NCI-H1092 (cell line): ENCODE measurements around the gene ID1.

ENCODE experiments used
- DNase-seq: peaks from one replicate; lab custom pipeline; 2025; lab: John Stamatoyannopoulos, UW

The ID1 gene, protein sequence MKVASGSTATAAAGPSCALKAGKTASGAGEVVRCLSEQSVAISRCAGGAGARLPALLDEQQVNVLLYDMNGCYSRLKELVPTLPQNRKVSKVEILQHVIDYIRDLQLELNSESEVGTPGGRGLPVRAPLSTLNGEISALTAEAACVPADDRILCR

DNA sequence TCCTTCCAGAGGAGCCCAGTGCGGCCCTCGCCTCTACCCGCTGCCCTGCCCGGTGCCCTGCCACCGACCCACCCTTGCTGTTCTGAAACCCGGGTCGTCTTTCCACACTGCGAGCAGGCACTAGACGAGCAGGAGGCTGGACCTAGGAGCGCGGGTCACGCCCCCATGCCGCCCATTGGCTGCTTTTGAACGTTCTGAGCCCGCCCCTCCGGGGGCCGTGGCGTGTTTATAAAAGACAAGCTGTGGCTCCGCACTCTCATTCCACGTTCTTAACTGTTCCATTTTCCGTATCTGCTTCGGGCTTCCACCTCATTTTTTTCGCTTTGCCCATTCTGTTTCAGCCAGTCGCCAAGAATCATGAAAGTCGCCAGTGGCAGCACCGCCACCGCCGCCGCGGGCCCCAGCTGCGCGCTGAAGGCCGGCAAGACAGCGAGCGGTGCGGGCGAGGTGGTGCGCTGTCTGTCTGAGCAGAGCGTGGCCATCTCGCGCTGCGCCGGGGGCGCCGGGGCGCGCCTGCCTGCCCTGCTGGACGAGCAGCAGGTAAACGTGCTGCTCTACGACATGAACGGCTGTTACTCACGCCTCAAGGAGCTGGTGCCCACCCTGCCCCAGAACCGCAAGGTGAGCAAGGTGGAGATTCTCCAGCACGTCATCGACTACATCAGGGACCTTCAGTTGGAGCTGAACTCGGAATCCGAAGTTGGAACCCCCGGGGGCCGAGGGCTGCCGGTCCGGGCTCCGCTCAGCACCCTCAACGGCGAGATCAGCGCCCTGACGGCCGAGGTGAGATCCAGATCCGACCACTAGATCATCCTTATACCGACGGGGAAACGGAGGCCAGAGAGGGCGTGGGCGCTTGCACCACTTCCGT, at the start of gene ID1:
Gene ID1, plus strand, starts transcription at position 259 of the 871 bp plus-strand sequence. Its CDS starts 99 bp downstream, at position 358.
- DNase-seq: peak; percentile 97

DNA sequence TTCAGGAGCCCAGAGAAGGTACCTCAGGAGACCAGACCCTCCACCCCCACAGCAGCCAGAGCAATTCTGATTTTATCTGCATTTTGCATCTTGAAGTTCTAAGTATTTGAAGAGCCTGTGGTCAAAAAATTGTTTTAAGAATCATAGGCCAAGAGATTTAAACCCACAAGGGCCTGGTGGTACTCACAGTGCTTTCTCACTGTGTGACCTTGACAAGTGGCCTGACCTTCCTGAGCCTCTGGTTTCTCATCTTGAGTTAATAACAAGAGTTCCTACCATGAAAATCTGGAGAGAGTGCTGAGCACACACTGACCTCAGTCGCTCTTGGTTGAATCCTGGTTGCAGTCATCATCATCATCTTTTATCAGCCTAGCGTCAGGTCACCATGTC, 45.4 kb upstream of the ID1 start:
- no peak for DNase-seq

GRCh38 chr20:31560094-31560745, 44.9 kb upstream of the ID1 start:
- no peak for DNase-seq

GRCh38 chr20:31560746-31561598, 44.1 kb upstream of the ID1 start:
- no peak for DNase-seq

DNA sequence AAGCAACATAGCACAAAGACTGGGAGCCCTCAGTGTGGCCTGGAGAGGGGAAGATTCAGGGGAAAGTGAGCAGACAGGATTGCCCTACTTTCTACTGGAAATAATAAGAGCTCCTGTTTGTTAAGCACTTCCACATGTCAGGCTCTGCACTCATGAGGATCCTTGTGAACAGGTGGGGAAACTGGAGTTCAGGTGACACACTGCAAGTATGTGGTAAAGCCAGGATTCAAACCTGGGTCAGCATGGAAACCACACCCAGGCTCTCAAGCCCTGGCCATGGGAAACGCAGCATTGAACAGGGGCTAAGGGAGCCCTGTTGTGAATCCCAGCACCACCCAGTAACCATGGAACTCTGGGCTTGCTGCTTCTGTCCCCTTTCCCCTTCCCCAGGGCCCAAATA, 42.8 kb upstream of the ID1 start:
- no peak for DNase-seq

DNA sequence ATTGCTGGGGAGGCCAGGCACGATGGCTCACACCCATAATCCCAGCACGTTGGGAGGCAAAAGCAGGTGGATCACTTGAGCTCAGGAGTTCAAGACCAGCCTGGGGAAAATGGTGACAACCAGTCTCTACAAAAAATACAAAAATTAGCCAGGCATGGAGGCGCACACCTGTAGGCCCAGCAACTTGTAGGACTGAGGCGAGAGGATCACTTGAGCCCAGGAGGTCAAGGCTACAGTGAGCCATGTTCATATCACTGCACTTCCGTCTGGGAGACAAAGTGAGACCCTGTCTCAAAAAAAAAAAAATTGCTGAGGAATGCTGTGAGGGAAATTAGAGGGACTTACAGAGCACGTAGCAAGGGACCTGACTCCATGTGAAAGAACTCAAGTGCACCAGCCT, 40.8 kb upstream of the ID1 start:
- no peak for DNase-seq

DNA sequence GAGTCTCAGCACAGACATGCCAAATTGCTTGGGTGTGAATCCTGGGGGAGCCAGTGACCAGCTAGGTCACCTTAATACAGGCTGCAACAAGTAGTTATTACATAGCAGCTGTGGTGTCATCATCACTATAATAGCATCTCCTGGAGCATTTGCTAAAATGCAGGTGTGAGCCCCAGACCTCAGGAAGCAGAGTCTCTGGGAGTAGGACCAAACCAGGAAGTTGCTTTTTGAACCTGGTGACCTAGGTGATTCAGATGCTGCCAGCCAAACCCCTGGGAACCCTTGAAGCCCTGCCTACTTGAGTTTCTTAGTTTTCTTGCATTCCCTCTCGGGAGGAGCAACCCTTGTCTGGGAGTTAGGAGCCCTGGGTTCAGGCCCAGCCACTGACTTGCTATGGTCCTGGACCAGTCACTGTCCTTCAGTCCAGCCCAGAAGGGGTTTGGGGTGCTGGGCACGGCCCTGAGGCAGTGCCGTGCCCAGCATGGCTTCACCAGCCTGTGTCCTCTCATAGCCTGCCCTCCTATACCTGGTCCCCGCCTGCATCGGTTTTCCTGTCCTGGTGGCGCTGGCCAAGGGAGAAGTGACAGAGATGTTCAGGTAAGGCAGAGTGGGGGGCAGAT, 39.3 kb upstream of the ID1 start:
- no peak for DNase-seq

DNA sequence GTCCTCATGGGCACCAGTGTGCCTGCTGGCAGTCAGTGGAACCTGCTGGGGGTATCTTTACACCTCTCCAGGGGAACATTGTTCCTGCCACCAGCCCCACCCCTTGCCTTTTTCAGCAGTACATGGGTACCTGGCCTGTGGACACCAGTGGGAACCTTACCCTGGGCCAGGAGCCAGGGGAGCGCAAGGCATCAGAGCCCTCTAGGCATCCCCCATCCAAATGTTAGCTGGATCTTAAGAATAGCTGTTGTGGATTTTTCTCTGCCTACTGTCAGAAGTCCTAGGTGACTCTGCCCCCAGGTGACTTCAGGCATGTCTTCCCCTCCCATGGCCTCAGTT, 38.8 kb upstream of the ID1 start:
- DNase-seq: no peak

DNA sequence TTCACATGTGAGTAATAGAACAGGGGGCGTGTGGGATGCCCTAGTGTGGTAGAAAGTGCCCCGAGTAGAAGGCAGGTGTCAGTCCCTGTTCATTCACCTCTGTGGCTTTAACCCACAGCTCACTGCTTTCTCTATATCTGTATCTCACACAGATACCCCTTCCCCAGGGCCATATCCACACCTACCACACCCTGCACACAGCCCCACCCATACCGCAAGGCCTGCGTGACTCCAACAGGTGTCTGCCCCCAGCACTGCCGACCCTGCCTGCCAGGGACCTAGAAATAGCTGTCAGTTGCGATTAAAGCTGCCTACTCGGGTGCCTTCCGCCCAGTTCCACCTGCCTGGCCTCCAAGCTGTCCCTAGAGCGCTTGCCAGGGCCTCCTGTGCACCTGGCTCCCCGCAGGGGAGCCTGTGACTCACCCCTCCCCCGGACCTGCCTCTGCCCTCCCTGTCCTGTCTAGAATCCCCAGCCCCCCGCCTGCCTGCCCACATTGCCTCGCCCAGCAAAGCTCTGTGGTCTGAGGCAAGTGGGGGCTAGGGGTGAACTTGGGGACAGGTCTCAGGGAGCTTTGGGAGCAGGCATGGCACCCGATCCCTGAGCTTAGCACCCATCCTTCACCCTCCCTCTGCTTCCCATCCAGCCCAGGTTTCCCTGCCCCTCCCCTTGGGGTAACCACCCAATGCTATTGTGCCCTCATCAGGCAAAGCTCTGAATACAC, 38.3 kb upstream of the ID1 start:
- DNase-seq: no peak

DNA sequence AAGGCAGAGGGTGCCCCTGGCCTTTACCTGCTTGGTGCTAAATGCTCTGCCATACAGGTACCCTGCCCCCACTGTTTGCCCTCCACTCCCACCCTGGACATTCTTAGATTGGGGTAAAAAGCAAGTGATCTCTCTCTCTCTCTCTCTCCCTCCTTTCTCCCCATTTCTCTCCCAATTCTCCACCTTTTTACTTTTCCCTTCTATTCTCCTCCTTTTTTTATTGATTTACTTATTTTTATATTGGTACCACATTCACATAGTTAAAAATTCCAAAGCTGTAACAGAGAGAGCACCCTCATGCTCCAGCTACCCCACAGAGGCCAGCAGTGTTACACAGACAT, 37.7 kb upstream of the ID1 start:
- no peak for DNase-seq

DNA sequence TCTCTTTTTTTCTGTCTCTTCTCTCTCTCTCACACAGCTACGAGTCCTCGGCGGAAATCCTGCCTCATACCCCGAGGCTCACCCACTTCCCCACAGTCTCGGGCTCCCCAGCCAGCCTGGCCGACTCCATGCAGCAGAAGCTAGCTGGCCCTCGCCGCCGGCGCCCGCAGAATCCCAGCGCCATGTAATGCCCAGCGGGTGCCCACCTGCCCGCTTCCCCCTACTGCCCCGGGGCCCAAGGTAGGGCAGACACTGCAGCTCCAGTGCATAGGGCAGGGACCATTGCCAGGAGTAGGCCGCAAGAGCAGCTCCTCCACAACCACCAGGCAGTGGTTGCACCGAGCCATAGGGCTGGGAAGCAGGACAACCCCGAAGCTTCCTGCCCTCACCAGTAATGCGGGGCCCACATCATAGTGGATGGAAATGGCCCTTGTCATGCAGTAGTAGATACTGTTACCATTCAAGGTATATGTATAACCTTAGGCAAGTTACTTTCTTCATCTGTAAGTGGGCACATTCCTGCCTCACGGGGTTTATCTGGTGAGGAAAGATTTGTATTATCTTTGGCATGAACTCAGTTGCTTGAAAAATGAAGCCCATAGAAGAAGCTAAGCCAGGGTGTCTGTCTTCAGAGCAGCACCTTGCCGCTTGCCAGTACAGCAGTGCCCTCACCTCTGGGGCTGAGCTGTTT, 36.9 kb upstream of the ID1 start:
- no peak for DNase-seq

- DNase-seq: no peak
Measured at GRCh38 chr20:31568773-31569162, 36.3 kb upstream of the ID1 start.

DNA sequence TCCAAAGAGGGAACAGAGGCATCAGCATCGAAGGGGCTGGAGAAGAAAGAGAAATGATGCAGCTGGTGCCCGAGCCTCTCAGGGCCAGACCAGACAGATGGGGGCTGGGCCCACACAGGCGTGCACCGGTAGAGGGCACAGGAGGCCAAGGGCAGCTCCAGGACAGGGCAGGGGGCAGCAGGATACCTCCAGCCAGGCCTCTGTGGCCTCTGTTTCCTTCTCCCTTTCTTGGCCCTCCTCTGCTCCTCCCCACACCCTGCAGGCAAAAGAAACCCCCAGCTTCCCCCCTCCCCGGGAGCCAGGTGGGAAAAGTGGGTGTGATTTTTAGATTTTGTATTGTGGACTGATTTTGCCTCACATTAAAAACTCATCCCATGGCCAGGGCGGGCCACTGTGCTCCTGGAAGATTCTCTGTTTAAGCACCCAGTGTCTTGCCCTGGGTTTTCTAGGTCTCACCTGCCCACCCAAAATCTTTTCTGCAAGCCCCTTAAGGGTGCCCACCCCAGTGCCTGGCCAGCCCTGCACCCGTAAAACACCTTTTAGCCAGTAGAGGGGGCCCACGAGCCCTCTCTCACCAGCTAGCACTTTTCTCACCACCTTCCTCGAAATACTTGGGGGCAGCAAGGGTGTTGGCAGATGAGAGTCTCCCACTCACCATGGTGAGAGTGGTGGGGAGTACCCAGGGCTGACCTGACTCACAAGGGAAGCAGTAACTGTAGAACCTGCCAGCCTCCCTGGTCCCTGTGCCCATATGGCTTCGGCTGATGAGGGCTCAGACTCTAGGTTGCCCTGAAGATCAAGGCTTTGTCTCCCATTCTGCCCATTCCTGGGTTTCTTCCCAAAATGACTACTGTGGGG, 35.7 kb upstream of the ID1 start:
- DNase-seq: peak; percentile 29

- DNase-seq: no peak
Measured at GRCh38 chr20:31570021-31570463, 35.0 kb upstream of the ID1 start.

- DNase-seq: no peak
Measured at GRCh38 chr20:31570735-31571617, 34.1 kb upstream of the ID1 start.

- peak; percentile 63 for DNase-seq
Measured at GRCh38 chr20:31572042-31572700, 32.9 kb upstream of the ID1 start.

GRCh38 chr20:31572701-31573554, 32.2 kb upstream of the ID1 start:
- peak; percentile 97 for DNase-seq
